Vagina (tissue), 2 donors: ENCODE measurements around the gene UMODL1. TPM values are rescaled to one million over a fixed set of nuclear protein-coding genes. Genes with fewer than 3 reads are reported as not detected.

Experiments used
- DNase-seq, 2 donors: peaks; one replicate each; pipeline ENCODE4 v3.0.0-alpha.2; 2017; ENCODE audit errors: extremely low spot score in 2 of 2
- H3K27ac ChIP-seq: fragments of 200-600 bp; sonication (generic); one replicate; pipeline ENCODE4 v1.5.1; 2019
- H3K27me3 ChIP-seq: fragments of 200-600 bp; sonication (generic); one replicate; pipeline ENCODE4 v1.5.1; 2019
- H3K36me3 ChIP-seq, 2 donors: fragments of 200-600 bp; sonication (generic); one replicate each; pipeline ENCODE4 v1.5.1; 2017 to 2019
- H3K4me1 ChIP-seq: fragments of 200-600 bp; sonication (generic); one replicate; pipeline ENCODE4 v1.5.1; 2019
- H3K4me3 ChIP-seq, 2 donors: fragments of 200-600 bp; sonication (generic); 1 replicate in 1 of 2; 2 replicates in 1 of 2; pipeline ENCODE4 v1.5.1; 2016 to 2019
- H3K9me3 ChIP-seq: fragments of 200-600 bp; sonication (generic); one replicate; pipeline ENCODE4 v1.5.1; 2019
- POLR2A ChIP-seq, 2 donors: fragments of 450-650 bp; IDR thresholded peaks; one replicate each; pipeline ENCODE4 v1.6.1; 2017; ENCODE audit warnings: antibody characterized with exemption in 2 of 2, mild to moderate bottlenecking in 2 of 2, moderate library complexity in 2 of 2
- POLR2AphosphoS5 ChIP-seq, 2 donors: sonication (generic); formaldehyde crosslinking; IDR thresholded peaks; one replicate each; pipeline ENCODE4 v1.9.0; 2017; ENCODE audit warnings: antibody characterized with exemption in 2 of 2, mild to moderate bottlenecking in 2 of 2, low read depth in 1 of 2; ENCODE audit not compliant: insufficient read depth in 1 of 2
- intact Hi-C: fragments of 100-400 bp; cut with DNase I; formaldehyde crosslinking; loops from one replicate; pipeline ENCODE4 v1.15.1; 2023
- total RNA-seq: library from RNA; depleted of rRNA; stranded (reverse); fragments of >200 nt; gene quantifications from one replicate; pipeline ENCODE4 v1.2.3, GENCODE V29; 2016
- TF ChIP-seq, protein P1 (sequence below), 3 experiments: fragments of 450-650 bp in 2 of 3; fragments of 200-600 bp in 1 of 3; sonication (generic) in 1 of 3; IDR thresholded peaks; one replicate each; pipeline ENCODE4 v1.5.1; 2017 to 2019; ENCODE audit warnings: antibody characterized with exemption in 3 of 3, mild to moderate bottlenecking in 2 of 3, moderate library complexity in 2 of 3

The UMODL1 gene
- total RNA-seq, 1 donor from 2014 or later, result not detected

GRCh38 chr21:42047821-42048613 lies 23.1 kb upstream of the UMODL1 start:
- H3K27ac ChIP-seq, result peak overlapping the region; percentile 3
- intact Hi-C loops, result no loop called here
- H3K36me3 ChIP-seq, result no peaks in the 10 kb centered on the region
- H3K4me1 ChIP-seq, result peaks cover 9% of the 10 kb centered on the region
- no peak overlapping the region for H3K4me3 ChIP-seq
- DNase-seq, result no peak
- no peaks in the 10 kb centered on the region for H3K9me3 ChIP-seq
- no peaks in the 10 kb centered on the region for H3K27me3 ChIP-seq
- TF ChIP-seq, protein P1, sequence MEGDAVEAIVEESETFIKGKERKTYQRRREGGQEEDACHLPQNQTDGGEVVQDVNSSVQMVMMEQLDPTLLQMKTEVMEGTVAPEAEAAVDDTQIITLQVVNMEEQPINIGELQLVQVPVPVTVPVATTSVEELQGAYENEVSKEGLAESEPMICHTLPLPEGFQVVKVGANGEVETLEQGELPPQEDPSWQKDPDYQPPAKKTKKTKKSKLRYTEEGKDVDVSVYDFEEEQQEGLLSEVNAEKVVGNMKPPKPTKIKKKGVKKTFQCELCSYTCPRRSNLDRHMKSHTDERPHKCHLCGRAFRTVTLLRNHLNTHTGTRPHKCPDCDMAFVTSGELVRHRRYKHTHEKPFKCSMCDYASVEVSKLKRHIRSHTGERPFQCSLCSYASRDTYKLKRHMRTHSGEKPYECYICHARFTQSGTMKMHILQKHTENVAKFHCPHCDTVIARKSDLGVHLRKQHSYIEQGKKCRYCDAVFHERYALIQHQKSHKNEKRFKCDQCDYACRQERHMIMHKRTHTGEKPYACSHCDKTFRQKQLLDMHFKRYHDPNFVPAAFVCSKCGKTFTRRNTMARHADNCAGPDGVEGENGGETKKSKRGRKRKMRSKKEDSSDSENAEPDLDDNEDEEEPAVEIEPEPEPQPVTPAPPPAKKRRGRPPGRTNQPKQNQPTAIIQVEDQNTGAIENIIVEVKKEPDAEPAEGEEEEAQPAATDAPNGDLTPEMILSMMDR (IDR thresholded peaks at IDR 0.05), result no peak
- no peak for TF ChIP-seq POLR2A (IDR thresholded peaks at IDR 0.05)
- peak; percentile 53 to 67 for TF ChIP-seq POLR2AphosphoS5 (IDR thresholded peaks at IDR 0.05; ENCODE audit: insufficient read depth in 1 of 2, low read depth in 1 of 2)

GRCh38 chr21:42048870-42049577 lies 22.1 kb upstream of the UMODL1 start:
- H3K36me3 ChIP-seq, result no peaks in the 10 kb centered on the region
- intact Hi-C loops, result no loop called here
- TF ChIP-seq POLR2AphosphoS5 (IDR thresholded peaks at IDR 0.05; ENCODE audit: insufficient read depth in 1 of 2, low read depth in 1 of 2), result no peak
- TF ChIP-seq, protein P1 (IDR thresholded peaks at IDR 0.05), result no peak
- no peak for TF ChIP-seq POLR2A (IDR thresholded peaks at IDR 0.05)
- no peak overlapping the region for H3K27ac ChIP-seq
- no peak overlapping the region for H3K4me3 ChIP-seq
- H3K9me3 ChIP-seq, result no peaks in the 10 kb centered on the region
- no peaks in the 10 kb centered on the region for H3K27me3 ChIP-seq
- peaks cover 9% of the 10 kb centered on the region for H3K4me1 ChIP-seq
- no peak for DNase-seq

DNA sequence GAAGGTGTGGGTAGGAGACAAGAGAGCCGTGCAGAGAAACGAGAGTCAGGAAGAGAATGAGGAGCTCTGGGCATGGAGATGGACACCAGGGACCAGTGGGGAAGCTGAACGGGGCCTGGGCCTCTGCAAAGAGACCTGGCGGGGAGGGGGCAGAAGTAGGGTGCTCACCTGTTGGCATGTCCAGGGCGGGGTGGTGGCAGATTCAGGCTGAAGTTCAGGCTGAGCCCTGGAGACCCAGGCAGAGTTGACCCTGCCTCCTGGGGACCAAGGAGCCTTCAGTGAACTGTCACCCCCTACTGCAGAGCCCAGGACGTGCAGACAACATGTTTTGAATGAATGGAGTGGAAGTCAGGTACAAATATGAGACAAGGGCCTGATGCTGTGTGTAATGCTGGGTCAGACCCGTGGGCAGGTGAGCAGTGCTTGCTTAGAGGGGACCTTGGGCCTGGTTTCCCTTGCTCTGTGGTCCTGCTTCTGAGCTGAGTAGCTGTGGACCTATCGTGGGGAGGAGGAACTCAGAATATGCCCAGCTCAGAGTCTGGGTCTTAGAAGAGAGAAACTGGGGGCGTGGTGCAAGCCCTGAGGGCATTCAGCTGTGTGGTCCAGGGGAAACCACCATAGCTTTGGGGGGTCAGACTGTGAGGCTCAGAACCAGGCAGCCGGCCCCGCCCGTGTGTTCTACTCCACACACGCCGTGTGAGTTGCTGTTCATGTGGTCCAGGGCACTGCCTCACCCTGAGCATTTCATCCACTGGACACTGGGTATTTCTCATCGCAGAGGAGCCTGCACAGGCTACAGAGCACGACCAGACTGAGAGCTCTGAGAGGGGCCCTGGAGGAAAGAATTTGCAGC lies 21.3 kb upstream of the UMODL1 start:
- Histone ChIP-seq H3K4me1 (peaks cover 9% of the 10 kb centered on the region), H3K4me3 (no peak overlapping the region), H3K27ac (no peak overlapping the region), H3K9me3 (no peaks in the 10 kb centered on the region), H3K27me3 (no peaks in the 10 kb centered on the region), H3K36me3 (no peaks in the 10 kb centered on the region)
- DNase-seq, result no peak
- no peak for TF ChIP-seq POLR2A (IDR thresholded peaks at IDR 0.05)
- TF ChIP-seq, protein P1 (IDR thresholded peaks at IDR 0.05), result no peak
- no peak for TF ChIP-seq POLR2AphosphoS5 (IDR thresholded peaks at IDR 0.05; ENCODE audit: insufficient read depth in 1 of 2, low read depth in 1 of 2)
- intact Hi-C loops, result no loop called here

DNA sequence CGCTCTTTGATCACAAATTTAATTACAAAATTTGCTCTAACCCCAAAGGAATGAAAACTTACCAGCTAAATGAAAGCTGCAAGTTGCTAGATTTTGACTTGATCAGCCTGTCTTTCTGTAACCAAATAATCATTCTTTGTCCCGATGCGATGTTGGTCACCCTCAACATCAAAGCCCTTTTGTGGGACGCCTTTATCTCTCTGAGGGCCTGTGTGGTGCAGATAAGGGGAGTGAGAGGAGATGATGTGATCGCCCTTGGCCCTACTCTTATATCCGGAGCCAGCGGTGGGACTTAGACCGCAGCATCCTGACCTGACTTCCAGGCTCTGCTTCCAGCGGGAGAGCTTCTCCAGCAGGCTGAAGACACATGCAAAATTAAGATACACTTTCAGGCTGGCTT lies 19.3 kb upstream of the UMODL1 start:
- DNase-seq, result no peak
- Histone ChIP-seq H3K27ac (no peak overlapping the region), H3K27me3 (no peaks in the 10 kb centered on the region), H3K4me3 (no peak overlapping the region), H3K36me3 (no peaks in the 10 kb centered on the region), H3K9me3 (no peaks in the 10 kb centered on the region), H3K4me1 (peaks cover 15% of the 10 kb centered on the region)
- intact Hi-C loops, result no loop called here
- TF ChIP-seq POLR2A (IDR thresholded peaks at IDR 0.05), result no peak
- TF ChIP-seq, protein P1 (IDR thresholded peaks at IDR 0.05), result no peak
- TF ChIP-seq POLR2AphosphoS5 (IDR thresholded peaks at IDR 0.05; ENCODE audit: insufficient read depth in 1 of 2, low read depth in 1 of 2), result no peak
